PC-9 (cell line): ENCODE results near the gene SUN1. TPM values are rescaled to one million over a fixed set of nuclear protein-coding genes. Genes with fewer than 3 reads are reported as not detected.

Experiments used
- BruUV-seq: library from RNA; stranded (reverse); fragments of 400-500 nt; replicated peaks from 2 replicates; lab custom pipeline; 2021; lab: Mats Ljungman, UMichigan
- CTCF ChIA-PET: fragments of 300-600 bp; sonication (Branson Sonifier 250); formaldehyde crosslinking; loops from one replicate; lab custom pipeline; 2022; ENCODE audit warnings: antibody characterized with exemption; lab: Charles Lee
- POLR2A ChIA-PET: fragments of 300-600 bp; sonication (Branson Sonifier 250); formaldehyde crosslinking; loops from one replicate; lab custom pipeline; 2022; ENCODE audit warnings: antibody characterized with exemption; ENCODE audit not compliant: unreplicated experiment; lab: Charles Lee
- DNase-seq, 2 experiments: peaks; one replicate each; pipeline versions ENCODE4 v3.0.0 to v3.0.0-alpha.2; 2015 to 2022; ENCODE audit warnings: mixed read lengths in 1 of 2
- H2AFZ ChIP-seq: fragments of 200-600 bp; sonication (generic); 2 replicates; pipeline ENCODE4 v1.8.1; 2017; ENCODE audit warnings: antibody characterized with exemption
- H3F3A ChIP-seq: fragments of 200-600 bp; sonication (generic); 2 replicates; pipeline ENCODE4 v1.8.1; 2017; ENCODE audit warnings: antibody characterized with exemption, mild to moderate bottlenecking, low read depth; ENCODE audit not compliant: insufficient read depth
- H3K27ac ChIP-seq: fragments of 200-600 bp; sonication (generic); 2 replicates; pipeline ENCODE4 v1.6.1; 2016; ENCODE audit warnings: mixed run types
- H3K27me3 ChIP-seq: fragments of 200-600 bp; sonication (generic); 2 replicates; pipeline ENCODE4 v1.6.1; 2016; ENCODE audit warnings: low read depth, mixed run types; ENCODE audit not compliant: insufficient read depth
- H3K36me3 ChIP-seq: fragments of 200-600 bp; sonication (generic); 2 replicates; pipeline ENCODE4 v1.6.1; 2016; ENCODE audit warnings: low read depth, mixed run types
- H3K4me1 ChIP-seq: fragments of 200-600 bp; sonication (generic); replicated peaks from 2 replicates; pipeline ENCODE4 v1.6.1; 2016; ENCODE audit warnings: mixed run types; ENCODE audit not compliant: insufficient read depth
- H3K4me2 ChIP-seq: fragments of 200-600 bp; sonication (generic); 2 replicates; pipeline ENCODE4 v1.6.1; 2017; ENCODE audit warnings: mixed run types
- H3K4me3 ChIP-seq: fragments of 200-600 bp; sonication (generic); 2 replicates; pipeline ENCODE4 v1.6.1; 2016; ENCODE audit warnings: mixed run types
- H3K79me2 ChIP-seq: fragments of 200-600 bp; sonication (generic); 2 replicates; pipeline ENCODE4 v1.6.1; 2017; ENCODE audit warnings: low read depth, mixed run types
- H3K9me2 ChIP-seq: fragments of 200-600 bp; sonication (generic); 2 replicates; pipeline ENCODE4 v1.8.1; 2017; ENCODE audit warnings: mild to moderate bottlenecking; ENCODE audit not compliant: insufficient read depth
- H3K9me3 ChIP-seq: fragments of 200-600 bp; sonication (generic); 2 replicates; pipeline ENCODE4 v1.8.1; 2016; ENCODE audit warnings: low read depth; ENCODE audit not compliant: insufficient read depth
- H4K20me1 ChIP-seq: fragments of 200-600 bp; sonication (generic); 2 replicates; pipeline ENCODE4 v1.8.1; 2017; ENCODE audit not compliant: insufficient read depth
- CTCF ChIP-seq: fragments of 200-600 bp; sonication (generic); conservative IDR thresholded peaks from 2 replicates; pipeline ENCODE4 v1.6.1; 2017; ENCODE audit warnings: mixed run types, antibody characterized with exemption, mild to moderate bottlenecking, moderate library complexity
- EZH2 ChIP-seq: fragments of 200-600 bp; sonication (generic); IDR thresholded peaks from 2 replicates; pipeline ENCODE4 v1.8.0; 2017; ENCODE audit warnings: antibody characterized with exemption, low read depth
- intact Hi-C: fragments of 100-400 bp; cut with micrococcal nuclease; formaldehyde crosslinking; loops from one replicate; pipeline ENCODE4 v1.10.0; 2022; ENCODE audit not compliant: unreplicated experiment
- total RNA-seq: library from RNA; stranded (reverse); gene quantifications from 2 replicates; pipeline ENCODE4 v1.2.3, GENCODE V29; 2021

SUN1 gene
- total RNA-seq, 1 experiment from 2014 or later: 245 TPM

DNA sequence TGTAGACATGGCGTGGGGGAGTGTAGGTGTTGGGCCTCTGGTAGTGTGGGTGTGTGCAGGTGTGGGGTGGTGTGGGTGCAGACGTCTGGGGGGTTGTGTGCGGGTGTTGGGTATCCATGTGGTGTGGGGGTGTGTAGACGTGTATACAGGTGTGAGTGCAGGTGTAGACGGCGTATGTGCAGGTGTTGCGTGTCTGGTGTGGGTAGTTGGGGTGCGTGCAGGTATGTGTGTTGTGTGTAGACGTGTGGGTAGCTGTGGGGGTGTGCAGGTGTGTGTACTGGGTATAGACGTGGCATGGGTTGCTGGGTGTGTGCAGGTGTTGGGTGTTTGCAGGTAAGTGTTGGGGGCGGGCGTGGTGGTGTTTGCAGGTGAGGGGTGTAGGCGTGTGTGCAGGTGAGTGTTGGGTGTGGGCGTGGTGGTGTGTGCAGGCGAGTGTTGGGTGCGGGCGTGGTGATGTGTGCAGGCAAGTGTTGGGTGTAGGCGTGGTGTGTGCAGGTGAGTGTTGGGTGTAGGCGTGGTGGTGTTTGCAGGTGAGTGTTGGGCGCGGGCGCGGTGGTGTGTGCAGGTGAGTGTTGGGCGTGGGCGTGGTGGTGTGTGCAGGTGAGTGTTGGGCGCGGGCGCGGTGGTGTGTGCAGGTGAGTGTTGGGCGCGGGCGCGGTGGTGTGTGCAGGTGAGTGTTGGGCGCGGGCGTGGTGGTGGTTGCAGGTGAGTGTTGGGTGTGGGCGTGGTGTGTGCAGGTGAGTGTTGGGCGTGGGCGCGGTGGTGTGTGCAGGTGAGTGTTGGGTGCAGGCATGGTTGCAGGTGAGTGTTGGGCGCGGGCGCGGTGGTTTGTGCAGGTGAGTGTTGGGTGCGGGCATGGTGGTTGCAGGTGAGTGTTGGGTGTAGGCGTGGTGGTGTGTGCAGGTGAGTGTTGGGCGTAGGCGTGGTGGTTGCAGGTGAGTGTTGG lies 60.6 kb downstream of the SUN1 start:
- H3K36me3 ChIP-seq: peaks cover 29% of the 10 kb centered on the region
- no peak for TF ChIP-seq EZH2
- no peak for TF ChIP-seq CTCF
- H4K20me1 ChIP-seq: peaks cover 35% of the 10 kb centered on the region
- intact Hi-C loops: no loop called here
- no peaks in the 10 kb centered on the region for H3K9me2 ChIP-seq
- ChIA-PET POLR2A (no interaction called here), CTCF (no interaction called here)
- no peaks in the 10 kb centered on the region for H3K27me3 ChIP-seq
- BruUV-seq: no TSS peak
- no peaks in the 10 kb centered on the region for H3K9me3 ChIP-seq
- H3K4me2 ChIP-seq: no peak overlapping the region
- H3F3A ChIP-seq: peaks cover 26% of the 10 kb centered on the region; the same call in 1 of the 2 replicates
- no peak for DNase-seq
- no peaks in the 10 kb centered on the region for H3K4me1 ChIP-seq
- peaks cover 15% of the 10 kb centered on the region for H3K79me2 ChIP-seq
- H3K27ac ChIP-seq: no peak overlapping the region
- no peak overlapping the region for H2AFZ ChIP-seq
- H3K4me3 ChIP-seq: no peak overlapping the region

- H3K4me3 ChIP-seq: no peak overlapping the region
- H3K36me3 ChIP-seq: peaks cover 23% of the 10 kb centered on the region
- no TSS peak for BruUV-seq
- no peaks in the 10 kb centered on the region for H3K9me3 ChIP-seq
- peaks cover 7% of the 10 kb centered on the region; the same call in 1 of the 2 replicates for H3K79me2 ChIP-seq
- POLR2A ChIA-PET: no interaction called here
- H4K20me1 ChIP-seq: peaks cover 29% of the 10 kb centered on the region
- no peaks in the 10 kb centered on the region for H3K4me1 ChIP-seq
- intact Hi-C loops: no loop called here
- no peak overlapping the region for H3K4me2 ChIP-seq
- no peak overlapping the region for H3K27ac ChIP-seq
- H3K9me2 ChIP-seq: no peaks in the 10 kb centered on the region
- peaks cover 26% of the 10 kb centered on the region; the same call in 1 of the 2 replicates for H3F3A ChIP-seq
- no peaks in the 10 kb centered on the region for H3K27me3 ChIP-seq
- CTCF ChIA-PET: no interaction called here
- no peak for TF ChIP-seq EZH2
- TF ChIP-seq CTCF: no peak
- DNase-seq: no peak
- no peak overlapping the region for H2AFZ ChIP-seq
These were observed 61.4 kb downstream of the SUN1 start for GRCh38 chr7:893686-894085.

DNA sequence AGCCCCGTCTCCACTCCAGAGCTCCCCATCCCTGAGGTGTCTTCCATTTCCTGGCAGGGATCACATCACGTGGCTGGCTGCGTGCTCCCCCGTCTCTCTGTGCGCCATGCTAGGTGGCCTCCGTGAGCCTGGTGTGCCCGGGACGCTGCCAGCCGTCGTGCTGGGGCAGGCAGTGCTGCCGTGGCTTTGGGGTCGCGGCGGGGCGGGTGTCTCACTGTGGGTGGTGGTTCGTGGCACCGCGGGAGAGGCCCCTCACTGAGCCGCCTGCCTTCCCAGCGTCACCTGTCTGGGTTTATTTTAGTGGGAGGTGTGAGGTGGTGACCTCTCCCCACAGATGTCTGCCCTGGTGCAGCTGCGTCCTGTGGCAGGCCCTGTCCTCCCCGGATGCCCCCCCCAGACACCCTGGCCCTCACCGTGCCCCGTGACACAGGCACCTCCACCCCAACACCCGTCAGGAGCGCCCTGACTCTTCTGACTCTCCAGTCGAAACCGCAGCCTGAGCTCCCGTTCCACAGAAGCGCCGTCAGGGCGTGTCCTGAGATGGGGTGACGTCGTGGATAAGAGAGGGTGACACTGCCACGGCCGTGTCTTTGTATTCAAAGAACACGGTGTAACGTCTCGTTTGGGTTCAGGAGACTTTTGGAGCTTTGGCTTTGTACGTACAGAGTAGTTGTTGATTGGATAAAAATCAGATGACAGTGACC lies 62.0 kb downstream of the SUN1 start:
- DNase-seq: no peak
- intact Hi-C loops: no loop called here
- ChIA-PET POLR2A (no interaction called here), CTCF (no interaction called here)
- Histone ChIP-seq H3F3A (peaks cover 23% of the 10 kb centered on the region; the same call in 1 of the 2 replicates), H2AFZ (no peak overlapping the region), H3K9me2 (no peaks in the 10 kb centered on the region), H3K36me3 (peaks cover 22% of the 10 kb centered on the region), H3K27me3 (no peaks in the 10 kb centered on the region), H3K9me3 (no peaks in the 10 kb centered on the region), H3K4me3 (no peak overlapping the region), H4K20me1 (peaks cover 23% of the 10 kb centered on the region), H3K4me1 (no peaks in the 10 kb centered on the region), H3K4me2 (no peak overlapping the region), H3K27ac (no peak overlapping the region), H3K79me2 (peaks cover under 1% of the 10 kb centered on the region; the same call in 1 of the 2 replicates)
- TF ChIP-seq EZH2 (no peak), CTCF (no peak)
- BruUV-seq: no TSS peak
